SU-DHL-6 (cell line): ENCODE results near the gene DNAJC27.
"Not testable (repeated sequence)": the region's sequence is repeated elsewhere in the genome, so short reads cannot be mapped to it uniquely, and the experiment has no call there.

Experiments used
- H2AFZ ChIP-seq: fragments of 200-600 bp; sonication (generic); 2 replicates; pipeline ENCODE4 v1.6.1; 2014; ENCODE audit warnings: low read depth, mild to moderate bottlenecking, moderate library complexity, mixed read lengths, antibody characterized with exemption, low read length; ENCODE audit not compliant: severe bottlenecking
- H3F3A ChIP-seq: fragments of 200-600 bp; shearing (Covaris generic); 2 replicates; pipeline ENCODE4 v1.6.0; 2016; ENCODE audit warnings: antibody characterized with exemption, mild to moderate bottlenecking; ENCODE audit not compliant: insufficient read depth
- H3K27ac ChIP-seq: fragments of 200-600 bp; sonication (generic); 2 replicates; pipeline ENCODE4 v1.5.1; 2016; ENCODE audit warnings: low read depth, mild to moderate bottlenecking, low read length, moderate library complexity, mixed read lengths
- H3K27me3 ChIP-seq: fragments of 200-600 bp; sonication (generic), shearing (Covaris generic); 2 replicates; pipeline ENCODE4 v1.6.0; 2014; ENCODE audit warnings: mild to moderate bottlenecking, low read length
- H3K36me3 ChIP-seq: fragments of 200-600 bp; sonication (generic); 2 replicates; pipeline ENCODE4 v1.6.1; 2014; ENCODE audit warnings: mild to moderate bottlenecking, low read length, mixed read lengths
- H3K4me2 ChIP-seq: fragments of 300-600, 200-600 bp; shearing (Covaris generic), sonication (generic); 2 replicates; pipeline ENCODE4 v1.6.0; 2014; ENCODE audit warnings: low read length, low read depth, mild to moderate bottlenecking; ENCODE audit not compliant: poor library complexity, severe bottlenecking
- H3K4me3 ChIP-seq: fragments of 200-600 bp; sonication (generic); 2 replicates; pipeline ENCODE4 v1.5.1; 2014; ENCODE audit warnings: antibody characterized with exemption, low read length, mild to moderate bottlenecking, mixed read lengths; ENCODE audit not compliant: insufficient read depth, poor library complexity, severe bottlenecking
- H3K79me2 ChIP-seq: fragments of 200-600 bp; sonication (generic); 2 replicates; pipeline ENCODE4 v1.6.1; 2014; ENCODE audit warnings: mild to moderate bottlenecking, low read length, moderate library complexity; ENCODE audit not compliant: insufficient read depth
- H3K9ac ChIP-seq: fragments of 200-600 bp; sonication (generic); 2 replicates; pipeline ENCODE4 v1.7.0; 2014; ENCODE audit warnings: mild to moderate bottlenecking, low read length
- H3K9me2 ChIP-seq: fragments of 200-600 bp; sonication (generic); replicated peaks from 2 replicates; pipeline ENCODE4 v1.6.1; 2014; ENCODE audit warnings: low read length; ENCODE audit not compliant: insufficient read depth
- H3K9me3 ChIP-seq: fragments of 200-600 bp; sonication (generic); 2 replicates; pipeline ENCODE4 v1.6.1; 2014; ENCODE audit warnings: low read length, mixed read lengths; ENCODE audit not compliant: insufficient read depth
- H4K20me1 ChIP-seq: fragments of 200-600 bp; sonication (generic); 2 replicates; pipeline ENCODE4 v1.6.1; 2014; ENCODE audit warnings: low read depth, mild to moderate bottlenecking, antibody characterized with exemption, low read length, moderate library complexity, mixed read lengths
- EZH2phosphoT487 ChIP-seq: fragments of 200-600 bp; sonication (generic), shearing (Covaris generic); conservative IDR thresholded peaks from 2 replicates; pipeline ENCODE4 v1.6.1; 2018; ENCODE audit warnings: mild to moderate bottlenecking, antibody characterized with exemption, low read length, moderate library complexity, mixed read lengths
- TF ChIP-seq, protein P1 (sequence below): fragments of 200-600 bp; sonication (generic); IDR thresholded peaks from one replicate; pipeline ENCODE4 v1.5.1; 2017; ENCODE audit warnings: antibody characterized with exemption, mild to moderate bottlenecking, low read length, moderate library complexity; ENCODE audit not compliant: insufficient read depth, poor library complexity, severe bottlenecking

The DNAJC27 gene

GRCh38 chr2:25000503-25001324 is 29.0 kb upstream of the DNAJC27 start:
- Histone ChIP-seq H3K4me3 (no peak overlapping the region), H3K27ac (no peak overlapping the region), H3K9me3 (no peaks in the 10 kb centered on the region), H3K27me3 (no peaks in the 10 kb centered on the region), H2AFZ (no peak overlapping the region), H4K20me1 (no peaks in the 10 kb centered on the region), H3K9me2 (no peaks in the 10 kb centered on the region), H3K79me2 (no peaks in the 10 kb centered on the region), H3K36me3 (no peaks in the 10 kb centered on the region), H3K4me2 (no peak overlapping the region), H3F3A (no peaks in the 10 kb centered on the region), H3K9ac (no peak overlapping the region)
- TF ChIP-seq EZH2phosphoT487: no peak
- TF ChIP-seq, protein P1, sequence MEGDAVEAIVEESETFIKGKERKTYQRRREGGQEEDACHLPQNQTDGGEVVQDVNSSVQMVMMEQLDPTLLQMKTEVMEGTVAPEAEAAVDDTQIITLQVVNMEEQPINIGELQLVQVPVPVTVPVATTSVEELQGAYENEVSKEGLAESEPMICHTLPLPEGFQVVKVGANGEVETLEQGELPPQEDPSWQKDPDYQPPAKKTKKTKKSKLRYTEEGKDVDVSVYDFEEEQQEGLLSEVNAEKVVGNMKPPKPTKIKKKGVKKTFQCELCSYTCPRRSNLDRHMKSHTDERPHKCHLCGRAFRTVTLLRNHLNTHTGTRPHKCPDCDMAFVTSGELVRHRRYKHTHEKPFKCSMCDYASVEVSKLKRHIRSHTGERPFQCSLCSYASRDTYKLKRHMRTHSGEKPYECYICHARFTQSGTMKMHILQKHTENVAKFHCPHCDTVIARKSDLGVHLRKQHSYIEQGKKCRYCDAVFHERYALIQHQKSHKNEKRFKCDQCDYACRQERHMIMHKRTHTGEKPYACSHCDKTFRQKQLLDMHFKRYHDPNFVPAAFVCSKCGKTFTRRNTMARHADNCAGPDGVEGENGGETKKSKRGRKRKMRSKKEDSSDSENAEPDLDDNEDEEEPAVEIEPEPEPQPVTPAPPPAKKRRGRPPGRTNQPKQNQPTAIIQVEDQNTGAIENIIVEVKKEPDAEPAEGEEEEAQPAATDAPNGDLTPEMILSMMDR: no peak

DNA sequence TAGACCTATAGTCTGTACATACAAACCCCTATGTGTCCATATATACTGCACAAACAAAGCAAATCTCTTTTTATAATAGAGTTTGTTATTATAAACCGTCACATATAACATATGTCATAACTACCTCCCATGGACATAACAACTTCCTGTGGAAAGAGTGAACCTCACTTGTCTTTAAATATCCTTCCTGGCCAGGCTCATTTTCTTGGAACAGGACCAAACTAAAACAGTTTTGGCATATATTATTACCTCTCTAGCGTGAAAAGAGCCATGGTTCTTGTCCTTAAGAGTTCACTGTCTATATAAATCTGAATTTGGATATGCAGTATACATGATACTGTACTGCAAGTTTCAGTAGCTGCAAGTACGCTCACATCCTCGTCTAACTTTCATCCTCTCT is 28.3 kb upstream of the DNAJC27 start:
- Histone ChIP-seq H3K9me3 (no peaks in the 10 kb centered on the region), H4K20me1 (no peaks in the 10 kb centered on the region), H3K27me3 (no peaks in the 10 kb centered on the region), H3K79me2 (no peaks in the 10 kb centered on the region), H2AFZ (no peak overlapping the region), H3K4me3 (no peak overlapping the region), H3K36me3 (no peaks in the 10 kb centered on the region), H3K4me2 (no peak overlapping the region), H3K9me2 (no peaks in the 10 kb centered on the region), H3K27ac (no peak overlapping the region), H3F3A (no peaks in the 10 kb centered on the region), H3K9ac (no peak overlapping the region)
- TF ChIP-seq, protein P1: no peak
- TF ChIP-seq EZH2phosphoT487: no peak

DNA sequence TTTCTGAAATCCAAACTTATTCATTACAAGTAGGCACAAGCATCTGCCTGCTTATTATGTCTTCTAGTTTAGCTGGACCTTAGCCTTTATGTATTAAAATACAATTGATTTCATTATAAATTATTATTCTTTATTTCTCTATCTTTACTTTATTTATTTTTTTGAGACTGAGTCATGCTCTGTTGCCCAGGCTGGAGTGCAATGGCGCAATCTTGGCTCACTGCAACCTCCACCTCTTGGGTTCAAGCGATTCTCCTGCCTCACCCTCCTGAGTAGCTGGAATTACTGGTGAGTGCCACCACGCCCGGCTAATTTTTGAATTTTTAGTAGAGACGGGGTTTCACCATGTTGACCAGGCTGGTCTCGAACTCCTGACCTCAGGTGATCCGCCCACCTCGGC is 27.3 kb upstream of the DNAJC27 start:
- not testable (repeated sequence) for H3F3A ChIP-seq, H3K9ac ChIP-seq, H3K79me2 ChIP-seq, H3K36me3 ChIP-seq, H2AFZ ChIP-seq, H4K20me1 ChIP-seq, H3K27ac ChIP-seq, H3K9me2 ChIP-seq, H3K9me3 ChIP-seq, H3K4me3 ChIP-seq, H3K27me3 ChIP-seq, H3K4me2 ChIP-seq

- no peak for TF ChIP-seq EZH2phosphoT487
- TF ChIP-seq, protein P1: no peak
- no peaks in the 10 kb centered on the region for H3K9me3 ChIP-seq
- H3K79me2 ChIP-seq: no peaks in the 10 kb centered on the region
- H2AFZ ChIP-seq: no peak overlapping the region
- H4K20me1 ChIP-seq: no peaks in the 10 kb centered on the region
- no peaks in the 10 kb centered on the region for H3F3A ChIP-seq
- no peaks in the 10 kb centered on the region for H3K9me2 ChIP-seq
- no peak overlapping the region for H3K9ac ChIP-seq
- H3K27me3 ChIP-seq: no peaks in the 10 kb centered on the region
- no peak overlapping the region for H3K4me2 ChIP-seq
- no peak overlapping the region for H3K27ac ChIP-seq
- no peaks in the 10 kb centered on the region for H3K36me3 ChIP-seq
- H3K4me3 ChIP-seq: no peak overlapping the region
Observed at GRCh38 chr2:24994146-24994724, 22.5 kb upstream of the DNAJC27 start.
